Stimulated activated memory B cell treated with anti-CD40 and anti-IgM and Interleukin-4, amounts not matched to agents 10 μg/mL and 1 μg/mL and 100 μg/mL, for 72 hours (primary cell): Measurements from ENCODE around the gene GSTA5.
"Not testable (repeated sequence)": the region's sequence is repeated elsewhere in the genome, so short reads cannot be mapped to it uniquely, and the experiment has no call there.

Experiments used
- ATAC-seq: fragments of 150-1000 bp; cut with Tn5 transposase; 2 replicates; pipeline ENCODE4 v1.10.0; 2021
- H3K27ac Mint-ChIP-seq: one replicate; pipeline ENCODE4 v1.8.0; 2022; ENCODE audit warnings: mild to moderate bottlenecking, mixed read lengths
- H3K27me3 Mint-ChIP-seq: one replicate; pipeline ENCODE4 v1.8.0; 2022; ENCODE audit warnings: mixed read lengths
- H3K36me3 Mint-ChIP-seq: one replicate; pipeline ENCODE4 v1.8.0; 2022; ENCODE audit warnings: mixed read lengths
- H3K4me1 Mint-ChIP-seq: one replicate; pipeline ENCODE4 v1.8.0; 2022; ENCODE audit warnings: mixed read lengths
- H3K4me3 Mint-ChIP-seq: one replicate; pipeline ENCODE4 v1.8.0; 2022; ENCODE audit warnings: mild to moderate bottlenecking, moderate library complexity, mixed read lengths
- H3K9me3 Mint-ChIP-seq: one replicate; pipeline ENCODE4 v1.8.0; 2022; ENCODE audit warnings: mixed read lengths

GSTA5 gene

GRCh38 chr6:52840763-52841585 lies at the start of gene GSTA5:
TSS of gene GSTA5 (minus strand) at chr6:52840813.
- Mint-ChIP-seq H3K27ac (no peak within 1 kb of the TSS), H3K27me3 (peaks cover 18% of the 10 kb centered on the region), H3K36me3 (no peaks in the 10 kb centered on the region), H3K4me3 (no peak within 1 kb of the TSS), H3K4me1 (no peaks in the 10 kb centered on the region), H3K9me3 (no peaks in the 10 kb centered on the region)
- ATAC-seq = no peak

GRCh38 chr6:52890018-52890417 lies 49.4 kb upstream of the GSTA5 start:
- no peaks in the 10 kb centered on the region for H3K36me3 Mint-ChIP-seq
- no peaks in the 10 kb centered on the region for H3K9me3 Mint-ChIP-seq
- no peaks in the 10 kb centered on the region for H3K4me1 Mint-ChIP-seq
- H3K4me3 Mint-ChIP-seq = no peak overlapping the region
- no peak overlapping the region for H3K27ac Mint-ChIP-seq
- H3K27me3 Mint-ChIP-seq = no peaks in the 10 kb centered on the region
- no peak for ATAC-seq

GRCh38 chr6:52887910-52888524 lies 47.4 kb upstream of the GSTA5 start:
- no peak for ATAC-seq
- Mint-ChIP-seq H3K9me3 (no peaks in the 10 kb centered on the region), H3K36me3 (no peaks in the 10 kb centered on the region), H3K4me1 (no peaks in the 10 kb centered on the region), H3K27ac (no peak overlapping the region), H3K27me3 (no peaks in the 10 kb centered on the region), H3K4me3 (no peak overlapping the region)

GRCh38 chr6:52881996-52882841 lies 41.6 kb upstream of the GSTA5 start:
- H3K36me3 Mint-ChIP-seq = no peaks in the 10 kb centered on the region
- H3K4me3 Mint-ChIP-seq = peak overlapping the region; percentile 82
- H3K27me3 Mint-ChIP-seq = no peaks in the 10 kb centered on the region
- peak; percentile 94 for ATAC-seq
- H3K9me3 Mint-ChIP-seq = no peaks in the 10 kb centered on the region
- H3K4me1 Mint-ChIP-seq = peaks cover 6% of the 10 kb centered on the region
- H3K27ac Mint-ChIP-seq = peak overlapping the region; percentile 81

- Mint-ChIP-seq H3K27me3 (no peaks in the 10 kb centered on the region), H3K4me1 (peaks cover 6% of the 10 kb centered on the region), H3K4me3 (peak overlapping the region; percentile 82), H3K27ac (peak overlapping the region; percentile 81), H3K36me3 (no peaks in the 10 kb centered on the region), H3K9me3 (no peaks in the 10 kb centered on the region)
- ATAC-seq = no peak
Observed at GRCh38 chr6:52881662-52881995, 41.0 kb upstream of the GSTA5 start.

- ATAC-seq = no peak
- H3K36me3 Mint-ChIP-seq = no peaks in the 10 kb centered on the region
- no peaks in the 10 kb centered on the region for H3K9me3 Mint-ChIP-seq
- H3K27ac Mint-ChIP-seq = no peak overlapping the region
- no peak overlapping the region for H3K4me3 Mint-ChIP-seq
- H3K27me3 Mint-ChIP-seq = peaks cover 9% of the 10 kb centered on the region
- peaks cover 6% of the 10 kb centered on the region for H3K4me1 Mint-ChIP-seq
Observed at GRCh38 chr6:52877786-52878185, 37.2 kb upstream of the GSTA5 start.

GRCh38 chr6:52877168-52877567 lies 36.6 kb upstream of the GSTA5 start:
- no peak for ATAC-seq

GRCh38 chr6:52876056-52876787 lies 35.6 kb upstream of the GSTA5 start:
- Mint-ChIP-seq H3K4me3 (no peak overlapping the region), H3K4me1 (no peaks in the 10 kb centered on the region), H3K36me3 (no peaks in the 10 kb centered on the region), H3K27ac (no peak overlapping the region), H3K9me3 (no peaks in the 10 kb centered on the region), H3K27me3 (peaks cover 14% of the 10 kb centered on the region)
- no peak for ATAC-seq

More at GRCh38 chr6:52877168-52877567, 36.6 kb upstream of the GSTA5 start:
- Mint-ChIP-seq H3K4me1 (peaks cover 5% of the 10 kb centered on the region), H3K4me3 (no peak overlapping the region), H3K27me3 (peaks cover 9% of the 10 kb centered on the region), H3K36me3 (no peaks in the 10 kb centered on the region), H3K27ac (no peak overlapping the region), H3K9me3 (no peaks in the 10 kb centered on the region)

- no peak overlapping the region for H3K4me3 Mint-ChIP-seq
- no peaks in the 10 kb centered on the region for H3K4me1 Mint-ChIP-seq
- no peaks in the 10 kb centered on the region for H3K36me3 Mint-ChIP-seq
- H3K9me3 Mint-ChIP-seq = no peaks in the 10 kb centered on the region
- H3K27me3 Mint-ChIP-seq = peaks cover 20% of the 10 kb centered on the region
- H3K27ac Mint-ChIP-seq = no peak overlapping the region
- ATAC-seq = no peak
Observed at GRCh38 chr6:52872031-52872430, 31.4 kb upstream of the GSTA5 start.

GRCh38 chr6:52871621-52872020 lies 31.0 kb upstream of the GSTA5 start:
- no peak overlapping the region for H3K4me3 Mint-ChIP-seq
- H3K36me3 Mint-ChIP-seq = no peaks in the 10 kb centered on the region
- H3K27ac Mint-ChIP-seq = no peak overlapping the region
- peaks cover 20% of the 10 kb centered on the region for H3K27me3 Mint-ChIP-seq
- ATAC-seq = no peak
- no peaks in the 10 kb centered on the region for H3K4me1 Mint-ChIP-seq
- H3K9me3 Mint-ChIP-seq = no peaks in the 10 kb centered on the region

GRCh38 chr6:52870335-52871091 lies 29.9 kb upstream of the GSTA5 start:
- H3K4me3 Mint-ChIP-seq, H3K27ac Mint-ChIP-seq, H3K9me3 Mint-ChIP-seq, ATAC-seq, H3K4me1 Mint-ChIP-seq, H3K36me3 Mint-ChIP-seq: not testable (repeated sequence)
- H3K27me3 Mint-ChIP-seq = peaks cover 20% of the 10 kb centered on the region

GRCh38 chr6:52868899-52869298 lies 28.3 kb upstream of the GSTA5 start:
- H3K27ac Mint-ChIP-seq, H3K36me3 Mint-ChIP-seq, H3K9me3 Mint-ChIP-seq, H3K4me3 Mint-ChIP-seq, H3K4me1 Mint-ChIP-seq: not testable (repeated sequence)
- ATAC-seq = peak; percentile 39
- peaks cover 27% of the 10 kb centered on the region for H3K27me3 Mint-ChIP-seq

- H3K4me1 Mint-ChIP-seq = no peaks in the 10 kb centered on the region
- ATAC-seq = no peak
- H3K27ac Mint-ChIP-seq = no peak overlapping the region
- no peaks in the 10 kb centered on the region for H3K9me3 Mint-ChIP-seq
- H3K27me3 Mint-ChIP-seq = peaks cover 23% of the 10 kb centered on the region
- no peaks in the 10 kb centered on the region for H3K36me3 Mint-ChIP-seq
- H3K4me3 Mint-ChIP-seq = no peak overlapping the region
Observed at GRCh38 chr6:52868240-52868639, 27.6 kb upstream of the GSTA5 start.

GRCh38 chr6:52861151-52861550 lies 20.5 kb upstream of the GSTA5 start:
- not testable (repeated sequence) for H3K4me3 Mint-ChIP-seq, H3K9me3 Mint-ChIP-seq, H3K27ac Mint-ChIP-seq, H3K4me1 Mint-ChIP-seq, ATAC-seq, H3K36me3 Mint-ChIP-seq
- H3K27me3 Mint-ChIP-seq = peaks cover 51% of the 10 kb centered on the region
